K562 (cell line): ENCODE data around the gene PTPRT.

Experiments used
- SETDB1 ChIP-seq: IDR thresholded peaks from one replicate; pipeline ENCODE4 v1.6.1; 2012; ENCODE audit warnings: low read length, control low read depth, inconsistent platforms
- SIX5 ChIP-seq, 2 experiments: IDR thresholded peaks; 2 replicates each; pipeline ENCODE4 v1.6.1; 2011; ENCODE audit warnings: low read length in 2 of 2, borderline replicate concordance in 1 of 2, low read depth in 1 of 2, mild to moderate bottlenecking in 1 of 2, moderate library complexity in 1 of 2; ENCODE audit not compliant: insufficient read depth in 1 of 2

DNA sequence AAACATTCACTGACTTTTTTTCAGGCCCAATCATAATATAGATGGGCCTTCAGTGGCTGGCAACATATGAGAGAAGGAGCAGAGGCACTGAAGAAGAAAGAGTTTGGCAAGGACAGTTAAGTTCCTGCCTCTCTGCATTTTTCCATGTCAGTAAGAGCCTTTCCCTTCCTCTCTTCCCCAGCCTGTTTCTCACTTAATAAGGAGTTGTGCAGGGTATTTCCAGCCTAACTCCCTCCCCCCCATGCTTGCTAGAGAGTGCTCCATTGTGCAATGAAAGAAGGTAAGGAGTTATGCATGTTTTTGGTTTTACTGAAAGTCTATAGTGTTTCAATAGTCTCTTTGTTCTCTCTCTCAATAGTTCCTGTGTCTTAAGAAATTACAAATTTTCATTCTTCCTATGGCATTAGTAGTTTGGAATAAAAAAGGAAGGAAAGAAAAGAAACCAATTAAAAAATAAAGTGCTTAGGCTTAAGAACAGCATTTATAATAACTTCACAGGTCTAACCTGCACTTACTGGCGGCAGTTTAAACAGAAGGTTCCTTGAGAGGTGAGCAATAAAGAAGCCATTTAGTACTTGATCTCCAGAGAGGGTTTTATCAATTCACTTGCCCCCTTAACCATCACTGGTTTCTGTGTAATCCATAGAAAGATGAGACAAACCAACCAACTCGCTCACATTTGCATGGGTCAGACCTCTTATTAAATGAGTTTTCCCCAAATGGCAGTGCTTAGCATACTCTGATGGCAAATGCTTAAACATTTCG lies 251.1 kb downstream of the PTPRT start:
- TF ChIP-seq SETDB1 (no peak), SIX5 (IDR thresholded peaks at IDR 0.05; ENCODE audit: borderline replicate concordance in 1 of 2, insufficient read depth in 1 of 2, low read depth in 1 of 2, low read length in 2 of 2) (no peak)
